ENCODE results near the gene CSH2. TPM values are rescaled to one million over a fixed set of nuclear protein-coding genes. Genes with fewer than 3 reads are reported as not detected.
"Not testable (repeated sequence)": the region's sequence is repeated elsewhere in the genome, so short reads cannot be mapped to it uniquely, and the experiment has no call there.

CSH2 gene
- total RNA-seq, result not detected
- not detected for polyA plus RNA-seq

DNA sequence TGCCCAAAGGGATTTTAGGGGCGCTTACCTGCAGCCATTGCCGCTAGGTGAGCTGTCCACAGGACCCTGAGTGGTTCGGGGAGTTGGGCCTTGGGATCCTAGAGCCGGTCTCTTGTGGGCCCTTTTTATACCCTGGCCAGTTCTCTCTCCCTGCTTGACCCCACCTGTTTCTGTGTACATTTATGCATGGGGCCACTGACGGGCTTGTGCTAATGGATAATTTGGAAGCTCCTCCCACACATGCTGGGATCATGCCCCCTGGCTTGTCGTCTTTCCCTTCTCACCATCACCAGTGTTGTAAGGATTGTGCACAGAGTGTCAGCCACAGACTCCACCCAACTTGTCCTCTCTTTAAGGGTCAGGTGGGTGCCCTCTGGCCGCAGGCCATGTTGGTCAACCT is at the start of gene CSH2:
Gene CSH2 (minus strand): TSS at position 101 of the 400 bp plus-strand sequence. CDS start 63 bp downstream, at position 38.
- H3K27ac ChIP-seq (ENCODE audit: low read depth, low read length); H3K27me3 ChIP-seq (ENCODE audit: insufficient read depth, low read length); POLR2A ChIA-PET (ENCODE audit: partially characterized antibody); DNase-seq; H3K36me3 Mint-ChIP-seq; H3K36me3 ChIP-seq (ENCODE audit: insufficient read depth, low read length); H3K4me1 Mint-ChIP-seq; H3K9me3 Mint-ChIP-seq; H3K27me3 Mint-ChIP-seq; H3K27ac Mint-ChIP-seq; H3K4me3 Mint-ChIP-seq; H3K9me3 ChIP-seq (ENCODE audit: control insufficient read depth in 1 of 2, low read length in 2 of 2); H3K4me3 ChIP-seq (ENCODE audit: low read length in 2 of 2); intact Hi-C loops (cut with micrococcal nuclease); H3K4me1 ChIP-seq (ENCODE audit: insufficient read depth, low read length): not testable (repeated sequence)
- CTCF ChIA-PET (ENCODE audit: partially characterized antibody), result interaction anchor here (1.8 kb wide), 1 partner anchor 13 kb away, joined by 3 read pairs; no protein-coding TSS in a partner anchor

DNA sequence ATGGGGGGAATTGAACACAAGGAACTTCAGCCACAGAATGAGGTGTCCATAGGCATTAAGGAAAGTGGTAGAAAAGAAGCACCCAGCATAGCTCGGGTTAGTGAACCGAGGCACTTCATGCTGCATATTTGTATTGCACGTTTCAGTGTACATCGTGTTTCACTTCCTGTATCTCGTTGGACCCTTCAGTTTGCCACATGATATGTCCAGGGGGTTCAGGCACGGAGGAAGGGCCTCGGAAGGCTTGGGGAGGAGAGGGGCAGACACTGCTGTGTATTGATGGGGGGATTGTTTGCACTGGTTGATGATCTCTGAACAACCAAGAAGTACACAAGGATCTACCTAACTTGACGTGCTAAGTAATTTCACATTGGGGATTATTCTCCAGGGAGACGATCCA is 48.9 kb upstream of the CSH2 start:
- H3K4me1 ChIP-seq (ENCODE audit: insufficient read depth, low read length); H3K36me3 Mint-ChIP-seq; H3K9me3 Mint-ChIP-seq; DNase-seq; H3K36me3 ChIP-seq (ENCODE audit: insufficient read depth, low read length); POLR2A ChIA-PET (ENCODE audit: partially characterized antibody); H3K27me3 Mint-ChIP-seq; intact Hi-C loops (cut with micrococcal nuclease); H3K4me3 Mint-ChIP-seq; H3K27me3 ChIP-seq (ENCODE audit: insufficient read depth, low read length); H3K4me1 Mint-ChIP-seq; H3K27ac ChIP-seq (ENCODE audit: low read depth, low read length); H3K9me3 ChIP-seq (ENCODE audit: control insufficient read depth in 1 of 2, low read length in 2 of 2); H3K4me3 ChIP-seq (ENCODE audit: low read length in 2 of 2): not testable (repeated sequence)
- H3K27ac Mint-ChIP-seq, result peak overlapping the region in 1 of 7 donors; percentile 4
- CTCF ChIA-PET (ENCODE audit: partially characterized antibody), result interaction anchor here (1.2 to 14.7 kb wide), 6 partner anchors 11 to 210 kb away, joined by 3 to 351 read pairs (median 72); partner anchors contain the start of genes CSHL1, ERN1 and ICAM2

DNA sequence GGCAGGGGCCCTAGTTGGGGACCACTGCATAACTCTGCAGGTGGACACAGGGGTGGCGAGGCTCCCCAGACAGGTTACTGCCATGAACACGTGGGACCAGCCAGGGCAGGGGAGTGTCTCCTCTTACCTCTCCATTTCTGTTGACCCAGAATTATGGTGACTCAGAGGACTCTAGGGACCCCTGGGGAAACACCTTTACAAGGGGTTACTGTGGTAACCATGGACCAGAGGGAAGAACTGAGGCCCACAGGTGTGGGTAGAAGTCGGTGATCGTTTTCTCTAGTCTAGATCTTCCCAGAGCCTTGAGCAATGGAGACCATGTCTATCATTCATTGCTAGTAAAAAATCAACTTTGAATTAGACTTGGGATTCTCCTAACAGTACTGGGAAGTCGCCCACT is 47.3 kb upstream of the CSH2 start:
- H3K27ac Mint-ChIP-seq; H3K4me1 Mint-ChIP-seq; H3K36me3 Mint-ChIP-seq; H3K36me3 ChIP-seq (ENCODE audit: insufficient read depth, low read length); H3K27me3 Mint-ChIP-seq; intact Hi-C loops (cut with micrococcal nuclease); H3K9me3 Mint-ChIP-seq; H3K4me3 Mint-ChIP-seq; H3K27ac ChIP-seq (ENCODE audit: low read depth, low read length); H3K4me1 ChIP-seq (ENCODE audit: insufficient read depth, low read length); H3K9me3 ChIP-seq (ENCODE audit: control insufficient read depth in 1 of 2, low read length in 2 of 2); H3K27me3 ChIP-seq (ENCODE audit: insufficient read depth, low read length); H3K4me3 ChIP-seq (ENCODE audit: low read length in 2 of 2): not testable (repeated sequence)
- CTCF ChIA-PET (ENCODE audit: partially characterized antibody), result interaction anchor here (0.6 to 14.7 kb wide), 13 partner anchors 9 to 229 kb away, joined by 3 to 351 read pairs (median 9); partner anchors contain the start of genes CD79B, CSHL1, ERN1 and ICAM2
- DNase-seq, result peak in 1 of 5 donors; percentile 27
- POLR2A ChIA-PET (ENCODE audit: partially characterized antibody), result interaction anchor here (1.7 to 3.8 kb wide), 5 partner anchors 11 to 212 kb away, joined by 5 to 46 read pairs (median 14); partner anchors contain the start of genes CD79B and ICAM2

DNA sequence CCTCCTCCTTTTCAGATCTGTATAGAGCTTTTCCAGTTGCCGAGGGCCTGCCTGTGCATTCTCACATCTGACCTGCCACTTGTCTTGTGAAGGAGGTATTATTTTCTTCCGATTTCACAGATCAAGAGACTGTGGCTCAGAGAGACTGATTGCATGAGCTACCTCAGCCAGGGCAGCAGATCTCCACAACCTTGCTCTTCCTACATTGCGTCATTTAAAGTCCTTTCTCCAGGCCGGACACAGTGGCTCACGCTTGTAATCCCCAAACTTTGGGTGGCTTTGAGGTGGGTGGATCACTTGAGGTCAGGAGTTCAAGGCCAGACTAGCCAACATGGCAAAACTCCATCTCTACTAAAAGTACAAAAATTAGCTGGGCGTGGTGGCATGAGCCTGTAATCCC is 46.6 kb upstream of the CSH2 start:
- peak overlapping the region in 1 of 7 donors; percentile 60 for H3K27ac Mint-ChIP-seq
- H3K27ac ChIP-seq (ENCODE audit: low read depth, low read length); H3K36me3 ChIP-seq (ENCODE audit: insufficient read depth, low read length); H3K9me3 ChIP-seq (ENCODE audit: control insufficient read depth in 1 of 2, low read length in 2 of 2); H3K9me3 Mint-ChIP-seq; H3K4me3 Mint-ChIP-seq; intact Hi-C loops (cut with micrococcal nuclease); H3K4me3 ChIP-seq (ENCODE audit: low read length in 2 of 2); H3K36me3 Mint-ChIP-seq; H3K27me3 ChIP-seq (ENCODE audit: insufficient read depth, low read length); H3K27me3 Mint-ChIP-seq; H3K4me1 Mint-ChIP-seq; H3K4me1 ChIP-seq (ENCODE audit: insufficient read depth, low read length): not testable (repeated sequence)
- peak in 1 of 5 donors; percentile 2 for DNase-seq
- ChIA-PET POLR2A (ENCODE audit: partially characterized antibody) (interaction anchor here (0.6 to 3.8 kb wide), 11 partner anchors 12 to 222 kb away, joined by 3 to 46 read pairs (median 7); partner anchors contain the start of genes CD79B, ERN1 and ICAM2), CTCF (ENCODE audit: partially characterized antibody) (interaction anchor here (0.7 to 14.7 kb wide), 41 partner anchors 9 to 230 kb away, joined by 3 to 351 read pairs (median 5); partner anchors contain the start of genes CD79B, CSHL1, ERN1 and GH2)

DNA sequence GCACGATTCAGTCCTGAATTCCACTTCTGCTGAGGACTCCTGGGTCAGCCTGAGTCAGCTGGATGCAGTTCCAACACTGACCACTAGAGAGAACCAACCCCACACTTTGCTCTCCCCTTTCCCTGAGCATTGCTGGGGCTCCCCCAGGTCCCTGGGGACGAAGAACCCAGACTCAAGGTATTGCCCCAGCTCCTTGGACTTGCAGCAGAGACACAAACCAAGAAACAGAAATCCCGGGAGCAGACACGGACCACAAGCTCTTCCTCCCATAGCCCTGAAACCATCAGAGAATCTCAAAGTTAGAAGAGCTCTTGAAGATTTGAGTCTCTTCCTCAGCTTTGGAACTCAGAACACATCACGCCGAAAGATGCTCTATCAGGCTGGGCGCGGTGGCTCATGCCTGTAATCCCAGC is 45.8 kb upstream of the CSH2 start:
- no peak overlapping the region for H3K4me3 Mint-ChIP-seq
- Histone ChIP-seq H3K9me3 (ENCODE audit: control insufficient read depth in 1 of 2, low read length in 2 of 2) (no peaks in the 10 kb centered on the region), H3K27ac (ENCODE audit: low read depth, low read length) (no peak overlapping the region), H3K4me3 (ENCODE audit: low read length in 2 of 2) (no peak overlapping the region), H3K4me1 (ENCODE audit: insufficient read depth, low read length) (peaks cover 7% of the 10 kb centered on the region), H3K27me3 (ENCODE audit: insufficient read depth, low read length) (no peaks in the 10 kb centered on the region), H3K36me3 (ENCODE audit: insufficient read depth, low read length) (no peaks in the 10 kb centered on the region)
- peaks cover 6% of the 10 kb centered on the region in 4 donors for H3K4me1 Mint-ChIP-seq
- ChIA-PET POLR2A (ENCODE audit: partially characterized antibody) (interaction anchor here (0.9 to 3.8 kb wide), 13 partner anchors 12 to 227 kb away, joined by 3 to 46 read pairs (median 7); partner anchors contain the start of genes CD79B, ERN1 and ICAM2), CTCF (ENCODE audit: partially characterized antibody) (interaction anchor here (0.7 to 14.7 kb wide), 49 partner anchors 8 to 230 kb away, joined by 3 to 351 read pairs (median 5); partner anchors contain the start of genes CD79B, CSHL1, ERN1 and GH2)
- H3K9me3 Mint-ChIP-seq, result no peaks in the 10 kb centered on the region
- DNase-seq, result peak; percentile 70 to 81 (median 75)
- intact Hi-C loops (cut with micrococcal nuclease), result loop anchor here (1.0 to 5.0 kb wide), 5 partner anchors 27 to 363 kb away; partner anchors contain the start of gene ERN1
- H3K27ac Mint-ChIP-seq, result peak overlapping the region in 6 of 7 donors; percentile 38 to 87 (median 62)
- no peaks in the 10 kb centered on the region for H3K36me3 Mint-ChIP-seq
- peaks cover 0 to 2% of the 10 kb centered on the region in 2 donors for H3K27me3 Mint-ChIP-seq

DNA sequence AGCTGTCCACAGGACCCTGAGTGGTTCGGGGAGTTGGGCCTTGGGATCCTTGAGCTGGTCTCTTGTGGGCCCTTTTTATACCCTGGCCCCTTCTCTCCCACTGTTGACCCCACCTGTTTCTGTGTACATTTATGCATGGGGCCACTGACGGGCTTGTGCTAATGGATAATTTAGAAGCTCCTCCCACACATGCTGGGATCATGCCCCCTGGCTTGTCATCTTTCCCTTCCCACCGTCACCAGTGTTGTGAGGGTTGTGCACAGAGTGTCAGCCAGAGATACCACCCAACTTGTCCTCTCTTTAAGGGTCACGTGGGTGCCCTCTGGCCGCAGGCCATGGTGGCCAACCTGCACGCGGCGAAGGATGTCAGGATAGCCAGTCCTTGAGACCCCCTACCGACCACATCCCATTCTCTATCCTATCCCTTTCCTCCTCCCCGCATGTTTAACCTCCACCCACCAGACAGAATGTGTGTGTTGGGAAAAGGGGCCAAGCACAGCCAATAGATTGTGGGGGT is 45.4 kb upstream of the CSH2 start, which contains the start of gene GH1:
Gene GH1 (minus strand): TSS at position 51 of the 517 bp plus-strand sequence. CDS start 63 bp downstream, outside the sequence.
- H3K27ac ChIP-seq (ENCODE audit: low read depth, low read length); H3K9me3 Mint-ChIP-seq; H3K4me1 ChIP-seq (ENCODE audit: insufficient read depth, low read length); H3K4me1 Mint-ChIP-seq; H3K9me3 ChIP-seq (ENCODE audit: control insufficient read depth in 1 of 2, low read length in 2 of 2); DNase-seq; H3K27me3 ChIP-seq (ENCODE audit: insufficient read depth, low read length); H3K4me3 ChIP-seq (ENCODE audit: low read length in 2 of 2); H3K4me3 Mint-ChIP-seq; H3K27me3 Mint-ChIP-seq; H3K36me3 Mint-ChIP-seq; H3K36me3 ChIP-seq (ENCODE audit: insufficient read depth, low read length): not testable (repeated sequence)
- peak within 1 kb of the TSS in 6 of 7 donors; percentile 38 to 87 (median 62) for H3K27ac Mint-ChIP-seq
- intact Hi-C loops (cut with micrococcal nuclease), result loop anchor here (1.0 to 5.0 kb wide), 5 partner anchors 27 to 363 kb away; partner anchors contain the start of gene ERN1
- ChIA-PET POLR2A (ENCODE audit: partially characterized antibody) (interaction anchor here (0.9 to 3.8 kb wide), 13 partner anchors 13 to 227 kb away, joined by 3 to 46 read pairs (median 7); partner anchors contain the start of genes CD79B, ERN1 and ICAM2), CTCF (ENCODE audit: partially characterized antibody) (interaction anchor here (0.8 to 14.7 kb wide), 48 partner anchors 11 to 363 kb away, joined by 3 to 351 read pairs (median 5); partner anchors contain the start of genes CD79B, ERN1 and ICAM2)

DNA sequence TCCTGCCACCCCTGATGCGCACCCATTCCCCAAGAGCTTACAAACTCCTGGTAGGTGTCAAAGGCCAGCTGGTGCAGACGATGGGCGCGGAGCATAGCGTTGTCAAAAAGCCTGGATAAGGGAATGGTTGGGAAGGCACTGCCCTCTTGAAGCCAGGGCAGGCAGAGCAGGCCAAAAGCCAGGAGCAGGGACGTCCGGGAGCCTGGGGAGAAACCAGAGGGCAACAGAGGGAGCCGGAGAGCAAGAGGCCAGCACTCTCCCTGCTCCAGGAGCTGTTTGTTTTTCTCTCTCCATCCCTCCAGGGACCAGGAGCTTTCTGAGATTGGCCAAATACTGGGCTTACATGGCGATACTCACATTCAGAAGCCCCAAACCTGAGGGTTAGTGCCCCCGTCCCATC is 44.8 kb upstream of the CSH2 start:
- H3K9me3 ChIP-seq (ENCODE audit: control insufficient read depth in 1 of 2, low read length in 2 of 2), result no peaks in the 10 kb centered on the region
- Mint-ChIP-seq H3K4me1 (peaks cover 6% of the 10 kb centered on the region in 4 donors), H3K9me3 (no peaks in the 10 kb centered on the region), H3K4me3 (no peak overlapping the region), H3K36me3 (no peaks in the 10 kb centered on the region), H3K27ac (no peak overlapping the region), H3K27me3 (peaks cover 0 to 2% of the 10 kb centered on the region in 2 donors)
- H3K4me3 ChIP-seq (ENCODE audit: low read length in 2 of 2), result no peak overlapping the region
- no peaks in the 10 kb centered on the region for H3K36me3 ChIP-seq (ENCODE audit: insufficient read depth, low read length)
- H3K4me1 ChIP-seq (ENCODE audit: insufficient read depth, low read length), result peaks cover 7% of the 10 kb centered on the region
- no peak overlapping the region for H3K27ac ChIP-seq (ENCODE audit: low read depth, low read length)
- intact Hi-C loops (cut with micrococcal nuclease), result loop anchor here (5.0 kb wide), 1 partner anchor 364 kb away; no protein-coding TSS in a partner anchor
- DNase-seq, result no peak
- ChIA-PET CTCF (ENCODE audit: partially characterized antibody) (interaction anchor here (0.8 to 14.7 kb wide), 24 partner anchors 12 to 364 kb away, joined by 3 to 351 read pairs (median 8); partner anchors contain the start of genes CD79B, ERN1 and ICAM2), POLR2A (ENCODE audit: partially characterized antibody) (interaction anchor here (1.1 to 3.8 kb wide), 7 partner anchors 13 to 228 kb away, joined by 3 to 46 read pairs (median 15); partner anchors contain the start of genes CD79B, ERN1 and ICAM2)
- no peaks in the 10 kb centered on the region for H3K27me3 ChIP-seq (ENCODE audit: insufficient read depth, low read length)

Data from CD4-positive, alpha-beta memory T cell (primary cell).